GM18511 (cell line): ENCODE results near the gene TMEM92.

Experiments used
- ATAC-seq: cut with Tn5 transposase; IDR thresholded peaks from one replicate; pipeline ENCODE4 v1.9.1; 2021; ENCODE audit warnings: mild to moderate bottlenecking, moderate library complexity; ENCODE audit not compliant: unreplicated experiment

The TMEM92 gene

DNA sequence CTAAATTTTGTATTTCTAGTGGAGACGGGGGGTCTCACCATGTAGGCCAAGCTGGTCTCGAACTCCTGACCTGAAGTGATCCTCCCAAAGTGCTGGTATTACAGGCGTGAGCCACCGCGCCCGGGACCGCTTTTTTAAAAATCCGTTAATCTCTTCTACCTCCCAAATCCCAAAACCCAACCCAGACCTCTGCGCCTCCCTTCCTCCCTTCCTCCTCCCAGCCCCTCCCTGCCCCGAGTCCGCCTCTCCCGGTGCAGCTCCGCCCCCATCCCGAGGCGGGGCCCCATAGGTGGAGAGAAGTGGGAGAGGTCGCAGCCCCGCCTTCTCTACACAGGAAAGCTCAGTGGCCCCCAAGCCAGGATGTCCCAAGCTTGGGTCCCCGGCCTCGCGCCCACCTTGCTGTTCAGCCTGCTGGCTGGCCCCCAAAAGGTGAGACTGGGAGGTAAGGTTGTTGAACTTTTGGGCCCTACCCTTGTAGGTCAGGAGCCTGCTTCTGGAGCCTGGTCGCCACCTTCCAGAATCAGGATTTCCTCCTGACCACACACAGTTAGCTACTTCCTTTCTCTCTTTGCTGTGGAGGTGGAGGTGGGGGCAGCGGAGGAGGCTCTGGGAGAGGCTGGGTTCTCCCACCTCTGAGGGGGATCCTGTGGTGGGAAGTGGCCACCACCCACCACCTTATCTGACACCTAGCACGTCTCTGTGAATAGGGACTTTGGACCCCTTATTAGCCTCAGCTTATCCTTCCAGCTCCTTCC is at the start of gene TMEM92:
TMEM92 (plus strand) TSS at position 325 of the 755 bp plus-strand sequence; CDS start at position 361, 36 bp downstream.
- ATAC-seq = no peak

- no peak for ATAC-seq
Measured at GRCh38 chr17:50225701-50226240, 48.5 kb upstream of the TMEM92 start.

GRCh38 chr17:50234581-50234980 is 39.7 kb upstream of the TMEM92 start:
- ATAC-seq = no peak

GRCh38 chr17:50237901-50238300 is 36.4 kb upstream of the TMEM92 start:
- ATAC-seq = no peak

- ATAC-seq = no peak
Measured at GRCh38 chr17:50238601-50239280, 35.5 kb upstream of the TMEM92 start.

- no peak for ATAC-seq
Measured at GRCh38 chr17:50239937-50240336, 34.3 kb upstream of the TMEM92 start.

DNA sequence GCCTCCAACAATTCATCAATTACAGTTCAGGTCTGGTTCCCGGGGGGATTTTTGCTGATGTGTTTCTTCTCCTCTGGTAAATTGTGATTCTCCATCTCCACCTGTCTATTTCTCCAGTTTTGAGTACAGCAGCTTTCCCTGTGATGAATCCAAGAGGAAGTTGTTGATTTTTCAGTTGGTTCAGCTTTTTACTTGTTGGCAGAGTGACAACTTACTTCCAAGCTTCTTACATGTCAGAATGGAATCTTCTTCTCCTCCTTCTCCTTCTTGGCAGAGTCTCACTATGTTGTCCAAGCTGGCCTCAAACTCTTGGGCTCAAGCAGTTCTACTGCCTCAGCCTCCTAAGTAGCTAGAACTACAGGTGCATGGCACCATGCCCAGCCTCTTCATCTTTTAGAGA is 33.4 kb upstream of the TMEM92 start:
- ATAC-seq = no peak

- no peak for ATAC-seq
Measured at GRCh38 chr17:50241431-50241830, 32.8 kb upstream of the TMEM92 start.

DNA sequence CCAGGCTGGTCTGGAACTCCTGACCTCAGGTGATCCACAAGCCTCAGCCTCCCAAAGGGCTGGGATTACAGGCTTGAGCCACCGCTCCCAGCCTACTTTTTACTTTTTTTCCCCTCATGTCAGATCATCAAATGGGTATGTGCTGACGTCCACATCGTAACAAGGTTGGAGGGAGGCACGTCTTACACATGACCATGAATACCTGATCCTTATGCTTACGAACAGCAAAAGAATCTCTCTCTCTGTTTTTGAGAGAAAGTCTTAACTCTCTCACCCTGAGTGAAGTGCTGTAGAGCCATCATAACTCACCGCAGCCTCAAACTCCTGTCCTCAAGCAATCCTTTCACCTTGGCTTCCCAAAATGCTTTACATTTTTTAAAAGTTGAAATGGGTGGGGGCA is 29.5 kb upstream of the TMEM92 start:
- no peak for ATAC-seq

GRCh38 chr17:50248255-50248654 is 26.0 kb upstream of the TMEM92 start:
- ATAC-seq = no peak

GRCh38 chr17:50252781-50253180 is 21.5 kb upstream of the TMEM92 start:
- ATAC-seq = no peak

- ATAC-seq = no peak
Measured at GRCh38 chr17:50255766-50256635, 18.3 kb upstream of the TMEM92 start.

DNA sequence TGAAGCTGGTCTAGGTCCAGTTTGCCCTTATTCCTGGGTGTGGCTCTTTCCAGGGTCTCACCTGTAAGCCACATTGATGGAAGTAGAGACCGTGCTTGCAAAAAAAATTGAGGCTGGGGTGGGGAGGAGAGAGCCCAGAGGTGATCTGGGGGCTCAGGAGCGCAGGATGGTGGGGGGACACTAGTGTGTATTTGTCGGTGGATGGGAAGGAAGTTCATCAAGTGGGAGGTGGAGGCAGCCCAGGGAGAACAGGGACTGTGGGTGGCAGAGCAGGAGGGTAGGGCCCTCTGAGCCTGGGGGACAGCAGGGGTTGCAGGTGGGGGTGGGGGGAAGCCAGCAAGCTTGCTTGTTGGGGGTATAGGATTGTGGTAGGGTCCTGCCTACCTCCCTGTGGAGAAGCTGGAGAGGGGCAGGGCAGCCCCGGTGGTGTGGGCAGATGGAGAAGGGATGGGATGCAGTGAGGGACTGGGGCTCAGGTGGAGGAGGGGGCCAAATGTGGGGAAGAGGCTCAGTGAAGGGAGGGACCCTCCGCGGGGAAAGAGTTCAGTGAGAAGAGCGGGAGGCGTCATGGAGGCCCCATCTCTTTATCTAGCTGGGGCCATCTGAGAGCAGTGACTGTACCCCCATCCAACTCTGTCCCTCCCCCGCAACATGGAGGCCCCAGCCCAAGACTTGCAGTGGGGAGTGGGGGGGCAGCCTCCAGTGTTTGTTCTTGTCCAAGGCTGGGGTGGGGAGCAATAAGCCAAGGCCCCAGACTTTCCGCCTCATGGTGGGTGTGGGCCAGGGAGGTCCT is 17.2 kb upstream of the TMEM92 start:
- no peak for ATAC-seq

DNA sequence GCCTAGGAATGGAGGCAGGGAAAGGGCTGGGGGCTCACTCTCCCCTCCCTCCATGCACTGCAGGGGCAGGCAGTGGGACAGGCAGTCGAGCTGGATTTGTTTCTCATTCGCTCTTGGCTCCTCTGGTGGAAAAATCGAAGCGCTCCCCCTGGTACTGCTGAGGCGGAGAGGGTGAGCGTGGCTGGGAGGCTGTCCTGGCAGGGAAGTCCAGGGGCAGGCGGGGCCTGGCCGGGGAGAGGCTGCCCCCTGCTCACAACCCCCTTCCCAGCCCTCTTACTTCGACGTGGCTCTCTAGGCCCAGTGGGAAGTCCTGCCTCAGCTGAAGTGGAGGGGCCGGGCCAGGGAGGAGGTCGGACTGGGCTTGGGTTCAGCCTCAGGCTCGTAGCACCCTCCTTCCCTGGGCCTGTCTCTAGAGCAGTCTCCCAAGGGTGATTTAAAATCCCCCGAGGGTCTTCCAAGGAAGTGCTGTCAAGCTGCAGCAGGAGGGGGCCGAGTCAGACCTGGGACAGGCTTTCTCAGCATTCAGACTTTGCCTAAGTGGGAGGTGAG is 16.5 kb upstream of the TMEM92 start:
- ATAC-seq = no peak

- ATAC-seq = no peak
Measured at GRCh38 chr17:50258647-50259476, 15.4 kb upstream of the TMEM92 start.

DNA sequence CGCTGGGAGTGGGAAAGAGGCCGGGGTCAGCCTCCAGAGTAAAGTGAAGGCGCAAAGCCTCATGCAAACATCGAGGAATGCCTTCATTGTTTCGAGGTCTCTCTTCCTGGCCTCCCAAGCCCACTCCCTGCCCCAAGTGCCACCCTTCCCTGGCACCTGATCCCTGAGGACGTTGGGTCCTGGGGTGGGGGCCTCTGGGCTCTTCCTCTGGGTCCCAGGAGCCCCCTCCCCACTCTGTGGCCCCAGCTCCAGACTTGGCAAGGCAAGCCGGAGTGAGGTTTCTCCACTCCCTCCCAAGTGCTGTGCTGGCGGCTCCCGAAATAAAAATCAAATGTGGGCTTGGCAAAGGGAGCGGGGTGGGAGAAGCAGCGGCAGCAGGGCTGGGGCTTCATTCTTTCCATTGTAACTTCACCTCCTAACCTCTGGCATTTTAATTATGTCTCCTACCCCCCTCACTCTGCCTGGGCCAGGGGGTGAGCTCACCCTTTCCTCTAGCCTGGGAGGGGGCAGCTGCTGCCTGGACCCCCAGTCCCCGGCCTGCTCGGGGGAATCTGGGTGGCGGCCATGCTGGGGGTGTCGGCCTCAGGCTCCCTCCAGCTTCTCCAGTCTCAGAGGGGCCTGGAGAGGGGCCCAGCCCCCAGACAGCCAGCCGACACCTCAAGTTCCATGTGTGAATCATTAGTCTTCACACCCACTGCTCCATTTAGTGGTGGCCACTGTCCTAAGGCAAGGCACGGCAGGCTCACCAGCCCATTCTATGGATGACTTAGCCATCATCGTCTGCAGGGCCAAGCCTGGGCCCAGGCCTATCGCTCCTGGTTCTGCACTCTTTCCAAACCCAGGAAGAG is 14.6 kb upstream of the TMEM92 start:
- no peak for ATAC-seq

- no peak for ATAC-seq
Measured at GRCh38 chr17:50260501-50260911, 13.8 kb upstream of the TMEM92 start.
